ENCODE data around the gene ACP7.

DNA sequence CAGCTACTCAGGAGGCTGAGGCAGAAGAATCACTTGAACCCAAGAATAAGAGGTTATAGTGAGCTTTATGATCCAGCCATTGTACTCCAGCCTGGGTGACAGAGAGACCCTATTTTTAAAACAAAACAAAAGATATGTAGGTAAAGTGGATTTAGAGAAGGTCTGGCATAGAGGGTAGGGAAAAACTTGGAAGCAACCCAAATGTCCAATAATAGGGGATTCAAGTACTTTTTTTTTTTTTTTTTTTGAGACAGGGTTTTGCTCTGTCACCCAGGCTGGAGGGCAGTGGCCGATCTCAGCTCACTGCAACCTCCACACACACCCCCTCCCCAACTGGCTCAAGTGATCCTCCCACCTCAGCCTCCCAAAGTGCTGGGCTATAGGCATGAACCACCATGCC is 35.7 kb downstream of the ACP7 start:
- TF ChIP-seq, protein P1, sequence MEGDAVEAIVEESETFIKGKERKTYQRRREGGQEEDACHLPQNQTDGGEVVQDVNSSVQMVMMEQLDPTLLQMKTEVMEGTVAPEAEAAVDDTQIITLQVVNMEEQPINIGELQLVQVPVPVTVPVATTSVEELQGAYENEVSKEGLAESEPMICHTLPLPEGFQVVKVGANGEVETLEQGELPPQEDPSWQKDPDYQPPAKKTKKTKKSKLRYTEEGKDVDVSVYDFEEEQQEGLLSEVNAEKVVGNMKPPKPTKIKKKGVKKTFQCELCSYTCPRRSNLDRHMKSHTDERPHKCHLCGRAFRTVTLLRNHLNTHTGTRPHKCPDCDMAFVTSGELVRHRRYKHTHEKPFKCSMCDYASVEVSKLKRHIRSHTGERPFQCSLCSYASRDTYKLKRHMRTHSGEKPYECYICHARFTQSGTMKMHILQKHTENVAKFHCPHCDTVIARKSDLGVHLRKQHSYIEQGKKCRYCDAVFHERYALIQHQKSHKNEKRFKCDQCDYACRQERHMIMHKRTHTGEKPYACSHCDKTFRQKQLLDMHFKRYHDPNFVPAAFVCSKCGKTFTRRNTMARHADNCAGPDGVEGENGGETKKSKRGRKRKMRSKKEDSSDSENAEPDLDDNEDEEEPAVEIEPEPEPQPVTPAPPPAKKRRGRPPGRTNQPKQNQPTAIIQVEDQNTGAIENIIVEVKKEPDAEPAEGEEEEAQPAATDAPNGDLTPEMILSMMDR (IDR thresholded peaks at IDR 0.05; ENCODE audit: borderline replicate concordance, extremely low read depth, low read length, poor library complexity, severe bottlenecking): no peak
- no peak for TF ChIP-seq EZH2 (IDR thresholded peaks at IDR 0.05; ENCODE audit: borderline replicate concordance, low read depth, low read length, severe bottlenecking)
